Activated gamma-delta T cell treated with anti-CD3 and anti-CD28 coated beads, Interleukin-2, amount 50 U/mL, for 16 hours (primary cell): ENCODE data around the gene FBXO31.
"Not testable (repeated sequence)": the region's sequence is repeated elsewhere in the genome, so short reads cannot be mapped to it uniquely, and the experiment has no call there.

Experiments used
- DNase-seq: peaks from one replicate; pipeline ENCODE4 v3.0.0-alpha.2; 2020; ENCODE audit warnings: low read depth

Gene FBXO31

DNA sequence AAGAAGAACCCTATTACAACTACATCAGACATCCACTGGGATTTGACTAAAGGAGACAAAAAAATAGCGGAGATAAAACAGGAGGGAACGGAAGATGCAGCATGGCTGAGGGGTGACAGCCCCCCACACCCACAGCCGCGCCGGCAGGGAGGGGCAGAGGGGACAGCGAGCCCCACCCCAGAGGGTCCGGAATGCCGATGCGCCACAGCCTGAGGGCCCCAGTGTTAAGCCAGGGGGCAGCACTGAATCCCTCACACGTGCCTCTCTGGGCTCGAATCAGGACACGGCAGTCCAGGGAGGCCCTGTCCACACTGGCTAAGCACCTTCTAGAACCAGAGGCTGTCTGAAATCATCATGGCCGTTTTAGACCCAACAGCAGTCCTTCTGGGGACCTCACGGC lies 27.4 kb upstream of the FBXO31 start:
- DNase-seq: no peak

DNA sequence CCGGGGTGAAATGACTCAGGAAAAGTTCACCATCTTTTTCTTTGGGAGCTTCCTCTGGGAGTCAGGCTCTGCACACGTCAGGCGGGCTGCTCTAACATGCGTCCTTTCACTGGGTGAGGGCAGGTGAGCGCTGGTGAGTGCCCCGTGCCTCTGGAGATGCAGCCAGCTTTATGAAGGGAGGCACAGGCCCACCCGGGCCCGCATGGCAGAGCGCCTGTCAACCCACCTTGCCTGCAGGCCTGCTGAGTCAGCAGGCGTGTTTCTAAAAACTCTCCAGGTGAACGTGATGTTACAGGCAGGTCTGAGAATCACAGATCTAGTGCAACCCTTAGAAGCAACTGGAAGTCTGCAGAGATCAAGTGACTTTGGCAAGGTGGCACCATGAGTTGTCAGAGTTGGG lies 27.0 kb upstream of the FBXO31 start:
- no peak for DNase-seq

DNA sequence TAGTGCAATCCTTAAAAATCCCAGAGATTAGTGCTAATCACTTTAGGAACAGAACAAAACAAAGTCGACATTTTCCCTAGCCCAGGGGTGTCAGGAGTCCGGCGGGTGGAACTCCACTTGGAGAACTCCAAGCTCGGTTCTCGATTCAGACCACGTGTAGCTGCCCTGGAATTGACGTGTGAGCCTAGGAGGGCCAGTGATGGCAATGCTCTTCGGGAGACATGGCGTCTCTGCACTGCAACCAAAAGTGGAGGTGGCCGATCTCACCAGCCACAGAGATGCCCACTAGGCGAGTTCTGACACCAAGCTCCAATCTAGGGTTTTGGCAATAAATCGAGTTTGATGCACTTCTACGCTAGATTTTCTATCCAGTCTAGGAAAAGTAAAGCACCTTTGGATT lies 26.2 kb upstream of the FBXO31 start:
- DNase-seq: no peak

DNA sequence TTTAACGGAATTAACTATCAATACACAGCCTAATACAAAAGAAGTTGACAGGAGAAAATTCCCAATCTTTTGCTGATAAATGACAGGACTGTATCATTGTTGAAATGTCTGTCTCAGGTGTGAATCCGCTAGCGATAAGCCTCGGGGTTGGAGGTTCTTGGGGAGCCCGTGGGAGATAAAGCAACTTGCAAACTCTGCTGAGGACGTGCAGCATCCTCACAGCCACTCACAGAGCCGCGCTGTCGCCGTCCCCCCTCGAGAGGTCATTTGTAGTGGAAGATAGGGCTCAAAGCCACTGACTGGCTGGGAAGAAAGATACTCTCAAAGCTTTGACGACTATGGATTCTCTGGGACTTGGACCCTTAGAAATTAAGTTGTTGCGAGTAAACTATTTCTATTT lies 25.6 kb upstream of the FBXO31 start:
- no peak for DNase-seq

DNA sequence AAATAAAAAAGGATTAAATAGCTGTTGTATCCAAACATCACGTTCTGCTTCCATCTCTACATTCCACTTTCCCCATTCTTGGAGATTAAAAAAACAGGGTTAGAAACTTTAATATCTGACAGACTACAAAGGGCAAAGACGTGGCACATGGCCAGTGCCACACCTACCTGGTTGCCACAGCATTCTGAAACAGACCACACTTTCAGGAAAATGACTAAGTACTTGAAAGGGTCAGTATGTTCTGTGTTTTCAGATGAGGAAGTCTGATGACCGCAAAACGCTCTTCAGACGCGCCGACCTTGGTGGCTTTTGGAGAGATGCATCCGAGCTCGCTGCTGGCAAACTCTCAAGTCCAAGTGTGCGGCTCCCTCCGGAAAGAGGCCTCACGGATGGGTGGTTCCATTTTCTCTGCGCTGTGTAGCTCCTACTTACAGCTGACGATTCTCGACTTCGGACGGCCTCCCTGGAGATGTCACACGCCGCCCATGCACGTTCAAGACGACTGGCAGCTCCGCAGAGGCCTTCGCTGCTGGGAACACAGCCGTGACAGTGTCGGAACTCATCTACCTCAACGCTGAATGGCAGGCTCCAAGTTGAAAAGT lies 24.0 kb upstream of the FBXO31 start:
- DNase-seq: no peak

DNA sequence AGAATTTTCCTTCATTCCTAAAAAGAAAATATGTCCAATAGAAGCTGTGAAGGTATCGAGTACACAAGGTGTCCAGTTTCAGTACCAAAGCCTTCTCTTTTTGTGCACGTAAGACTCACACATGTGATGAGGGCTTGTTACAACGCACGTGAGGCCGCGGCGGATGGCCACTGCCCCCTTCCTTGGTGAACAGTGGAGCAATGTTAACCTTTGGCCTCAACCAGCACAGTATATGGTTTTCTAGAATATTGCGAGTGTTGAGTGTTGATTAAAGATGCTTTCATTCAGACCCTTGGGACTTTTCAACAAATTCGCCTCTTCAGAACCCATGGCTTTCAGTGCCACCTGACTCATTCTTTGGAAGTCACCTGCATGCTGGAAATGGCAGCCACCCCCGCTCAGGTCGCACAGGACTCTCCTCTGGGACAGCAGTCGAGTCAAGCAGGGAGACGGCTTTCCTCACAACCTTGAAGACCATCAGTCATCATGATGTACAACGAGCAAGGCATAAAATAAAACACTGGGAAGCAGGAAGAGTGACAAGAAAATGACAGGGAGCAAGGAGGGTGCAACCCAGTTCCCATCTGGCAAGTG lies 23.0 kb upstream of the FBXO31 start:
- no peak for DNase-seq

DNA sequence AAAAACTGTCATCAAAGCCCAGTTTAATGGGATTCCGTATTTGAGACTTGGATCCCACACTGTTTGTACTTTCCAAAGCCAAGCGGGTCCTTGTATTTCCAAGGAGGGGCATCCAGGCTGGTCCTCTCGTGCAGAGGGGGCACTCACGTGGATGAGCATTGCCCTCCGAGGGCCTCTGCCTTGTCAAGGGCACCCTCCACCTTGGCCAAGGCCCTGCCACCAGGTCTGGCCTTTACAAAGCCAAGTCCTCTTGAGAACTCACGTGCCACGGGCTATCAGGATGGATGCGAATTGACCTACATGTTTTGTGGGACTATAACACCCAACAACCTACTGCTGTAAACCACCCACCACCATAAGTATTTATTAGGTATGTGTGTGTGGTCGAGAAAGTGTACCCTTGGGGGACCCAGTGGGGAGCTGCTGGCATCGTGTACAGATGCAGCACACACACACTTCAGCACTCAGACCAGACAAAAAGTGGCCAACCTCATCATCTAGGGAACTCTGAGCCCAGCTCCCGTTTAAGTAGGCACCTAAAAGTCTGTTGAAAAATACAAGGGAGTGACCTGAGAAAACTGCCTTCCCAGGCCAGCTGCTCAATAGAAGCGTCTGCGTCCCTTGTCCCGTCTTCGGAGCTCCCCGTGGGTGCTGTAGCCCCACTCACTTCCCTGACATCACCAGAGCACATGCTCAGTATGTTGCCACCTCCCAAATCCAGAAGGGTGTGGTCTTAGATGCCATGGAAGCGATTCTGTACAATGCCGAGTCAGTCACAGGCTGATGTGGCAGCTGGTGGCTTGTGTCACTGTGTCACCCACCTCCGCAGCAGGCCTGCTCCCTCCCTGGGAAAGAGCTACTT lies 21.4 kb upstream of the FBXO31 start:
- no peak for DNase-seq

DNA sequence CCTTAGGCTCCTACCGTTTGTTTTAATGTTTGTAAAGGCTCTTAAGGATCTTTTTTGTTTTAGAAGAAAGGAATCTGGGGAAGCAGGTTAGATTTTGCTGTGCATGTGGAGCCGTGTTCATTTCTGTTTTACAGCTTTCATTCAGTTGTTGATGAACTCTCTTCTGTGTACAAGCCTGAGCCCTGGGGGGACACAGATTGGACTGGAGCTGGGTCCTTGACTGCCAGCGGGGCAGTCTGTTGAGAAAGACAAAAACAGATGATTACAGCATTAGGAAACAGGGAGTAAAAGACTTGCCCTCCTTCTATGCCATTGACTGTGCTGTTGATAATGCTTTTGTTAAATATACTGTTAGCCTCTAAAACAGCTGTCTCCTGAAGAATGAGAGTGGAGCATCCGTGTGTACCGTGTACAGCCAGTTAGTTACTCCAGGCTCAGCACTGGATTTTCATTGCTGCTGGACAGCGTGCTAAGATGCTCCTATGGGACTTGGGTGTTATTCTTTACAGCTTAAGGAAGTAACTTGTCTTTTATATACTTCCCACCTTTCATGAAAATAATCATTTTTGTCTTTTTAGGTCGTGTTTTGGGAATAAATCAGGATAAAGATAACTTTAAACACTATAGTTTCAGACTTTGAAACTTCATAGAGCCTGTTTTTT lies 11.7 kb upstream of the FBXO31 start:
- no peak for DNase-seq

DNA sequence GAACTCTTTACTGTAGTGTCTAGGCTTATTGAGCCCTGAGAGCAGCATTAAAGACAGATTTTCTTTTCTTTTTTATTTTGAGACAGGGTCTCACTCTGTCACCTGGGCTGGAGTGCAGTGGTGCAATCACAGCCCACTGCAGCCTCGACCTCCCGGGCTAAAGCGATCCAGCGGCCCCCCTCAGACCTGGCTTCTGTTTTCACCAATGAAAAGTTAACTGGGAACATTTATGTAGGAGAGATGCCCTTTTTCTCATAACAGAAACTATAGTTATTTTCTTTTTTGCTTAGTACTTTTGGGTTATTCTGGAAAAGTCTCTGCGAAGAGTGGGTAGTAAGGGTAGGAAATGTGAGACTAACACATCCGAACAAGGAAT lies 10.1 kb upstream of the FBXO31 start:
- DNase-seq: no peak

DNA sequence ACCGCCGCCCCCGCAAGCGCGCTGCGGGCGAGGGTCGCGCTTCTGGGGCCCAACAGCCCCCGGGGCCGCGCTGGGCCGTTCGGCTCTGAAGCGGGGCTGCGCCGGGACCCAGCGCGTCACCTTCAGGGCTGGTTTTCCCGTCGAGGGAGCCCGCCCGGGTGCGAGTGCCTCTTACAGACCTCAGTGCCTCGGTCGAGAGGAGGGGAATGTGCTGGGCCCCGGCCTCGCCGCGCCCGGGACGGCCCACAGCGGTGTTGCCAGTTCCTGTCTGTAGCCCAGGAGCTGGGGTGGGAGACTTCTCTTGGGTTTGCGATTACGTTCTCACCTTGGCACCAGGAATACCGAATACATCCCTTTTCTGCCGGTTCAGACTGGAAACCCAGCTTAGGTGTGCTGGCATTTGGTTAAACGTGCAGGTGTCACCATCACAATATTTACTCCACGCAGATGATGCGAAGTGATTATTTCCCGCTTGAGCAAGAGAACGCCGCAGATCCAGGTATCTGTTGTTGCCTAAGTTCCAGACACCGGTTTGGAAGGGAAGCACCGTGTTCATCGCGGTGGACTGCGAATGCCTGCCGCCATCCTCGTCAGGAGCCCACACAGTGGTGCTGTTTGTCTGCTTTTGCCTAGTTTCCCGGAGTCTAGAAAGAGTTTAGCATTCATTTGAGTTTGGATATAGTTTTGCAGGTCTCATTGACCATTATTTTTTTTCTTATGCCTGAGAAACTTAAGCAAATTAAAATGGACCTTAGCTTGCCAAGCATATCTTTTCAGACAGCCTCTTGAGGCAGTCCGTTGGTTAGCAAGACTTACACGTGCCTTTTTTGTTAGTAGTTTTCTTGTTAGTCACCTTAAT lies 9.5 kb upstream of the FBXO31 start:
- no peak for DNase-seq

DNA sequence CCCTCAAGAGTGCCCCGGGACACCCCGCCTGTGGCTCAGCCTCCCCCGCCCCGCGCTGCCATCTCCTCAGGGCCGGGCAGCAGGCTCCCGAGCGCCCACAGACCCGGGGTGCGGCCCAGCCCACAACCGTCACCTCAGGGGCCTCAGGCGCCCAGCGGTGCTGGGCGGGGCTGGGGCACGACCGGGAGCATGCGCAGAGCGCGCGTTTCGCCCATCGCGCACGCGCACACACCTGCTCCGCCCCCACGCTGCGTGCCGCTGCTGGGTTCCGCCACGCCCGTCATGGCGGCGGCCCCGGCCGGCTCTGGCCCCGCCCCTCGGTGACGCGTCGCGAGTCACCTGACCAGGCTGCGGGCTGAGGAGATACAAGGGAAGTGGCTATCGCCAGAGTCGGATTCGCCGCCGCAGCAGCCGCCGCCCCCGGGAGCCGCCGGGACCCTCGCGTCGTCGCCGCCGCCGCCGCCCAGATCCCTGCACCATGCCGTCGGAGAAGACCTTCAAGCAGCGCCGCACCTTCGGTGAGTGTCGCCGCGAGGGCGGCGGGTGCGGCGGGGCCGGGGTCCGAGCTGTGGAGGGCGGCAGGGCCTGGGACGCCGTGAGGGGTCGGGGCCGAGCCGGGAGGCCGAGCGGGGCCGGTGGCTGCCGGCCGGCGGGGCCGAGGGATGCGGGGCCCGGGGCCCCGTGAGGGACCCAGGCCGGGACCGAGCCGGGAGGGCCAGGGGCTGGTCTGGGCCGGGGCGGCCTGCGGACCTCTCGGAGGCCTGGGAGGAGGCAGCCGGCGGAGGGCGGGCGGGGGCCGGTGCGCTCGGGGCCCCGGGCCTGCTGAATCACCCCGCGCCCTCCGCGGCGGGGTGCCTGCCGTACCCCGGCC lies 8.6 kb upstream of the FBXO31 start, which contains the start of gene MAP1LC3B:
Gene MAP1LC3B, plus strand, starts transcription at position 387 of the 871 bp plus-strand sequence. Its CDS starts 92 bp downstream, at position 479.
- DNase-seq: peak; percentile 96

DNA sequence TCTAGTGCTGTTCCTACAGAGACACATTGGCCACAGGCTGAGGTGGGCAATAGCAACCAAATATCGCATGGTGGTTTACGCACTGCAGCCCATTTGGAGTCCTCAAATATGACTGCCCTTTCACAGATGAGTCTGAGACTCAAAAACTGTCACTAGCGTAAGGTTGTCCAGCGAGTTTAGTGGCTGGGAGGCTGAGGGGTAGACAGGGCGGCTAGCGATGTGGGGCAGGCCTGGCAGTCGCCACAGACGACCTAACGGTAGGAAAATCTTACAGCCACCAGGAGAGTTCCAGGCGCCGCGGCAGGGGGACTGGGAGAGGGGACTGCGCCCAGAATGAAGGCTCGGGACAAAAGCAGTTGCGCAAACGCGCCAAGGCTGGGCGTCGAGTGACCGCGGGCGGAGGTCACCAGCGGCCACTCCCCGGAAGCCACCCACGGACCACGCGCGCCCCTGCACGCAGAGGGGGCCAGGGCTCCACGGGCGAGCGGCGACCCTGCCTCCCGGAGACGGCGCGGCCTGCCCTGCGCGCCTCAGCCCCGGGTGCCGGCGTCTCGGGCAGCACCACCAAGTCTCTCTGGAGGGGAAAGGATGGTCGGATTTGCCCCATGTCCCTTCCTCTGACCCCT lies 7.9 kb upstream of the FBXO31 start:
- no peak for DNase-seq

DNA sequence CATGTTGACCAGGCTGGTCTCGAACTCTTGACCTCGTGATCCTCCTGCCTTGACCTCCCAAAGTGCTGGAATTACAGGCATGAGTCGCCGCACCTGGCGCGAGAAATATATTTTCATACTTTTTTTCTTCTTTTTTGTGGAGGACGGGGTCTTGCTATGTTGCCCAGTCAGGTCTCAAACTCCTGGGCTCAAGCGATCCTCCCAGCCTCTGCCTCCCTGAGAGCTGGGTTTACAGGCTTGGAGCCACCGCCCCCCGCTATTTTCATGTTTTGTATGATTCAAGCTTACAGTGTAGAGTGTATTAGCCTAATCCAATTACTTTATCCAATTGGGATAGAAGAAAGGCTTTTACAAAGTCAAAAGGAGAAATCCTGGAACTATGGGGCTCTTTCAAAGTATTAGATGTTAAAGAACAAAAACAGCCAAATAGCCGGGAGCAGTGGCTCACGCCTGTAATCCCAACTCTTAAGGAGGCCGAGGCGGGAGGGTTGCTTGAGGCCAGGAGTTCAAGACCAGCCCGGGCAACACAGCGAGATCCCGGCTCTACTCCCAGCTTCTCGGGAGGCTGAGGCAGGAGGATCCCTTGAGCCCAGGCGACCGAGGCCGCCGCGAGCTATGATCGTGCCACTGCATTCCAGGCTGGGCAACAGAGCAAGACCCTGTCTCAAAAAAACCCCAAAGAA lies 7.2 kb upstream of the FBXO31 start:
- no peak for DNase-seq

DNA sequence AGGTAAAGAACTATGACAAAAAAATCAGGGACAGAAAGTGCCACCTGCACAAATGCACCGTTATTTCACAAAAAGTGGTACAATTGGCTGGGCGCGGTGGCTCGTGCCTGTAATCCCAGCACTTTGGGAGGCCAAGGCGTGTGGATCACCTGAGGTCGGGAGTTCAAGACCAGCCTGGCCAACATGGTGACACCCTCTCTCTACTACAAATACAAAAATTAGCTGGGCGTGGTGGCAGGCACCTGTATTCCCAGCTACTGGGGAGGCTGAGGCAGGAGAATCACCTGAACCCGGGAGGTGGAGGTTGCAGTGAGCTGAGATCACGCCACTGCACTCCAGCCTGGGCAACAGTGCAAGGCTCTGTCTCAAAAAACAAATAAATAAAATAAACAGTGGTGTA lies 6.3 kb upstream of the FBXO31 start:
- not testable (repeated sequence) for DNase-seq

DNA sequence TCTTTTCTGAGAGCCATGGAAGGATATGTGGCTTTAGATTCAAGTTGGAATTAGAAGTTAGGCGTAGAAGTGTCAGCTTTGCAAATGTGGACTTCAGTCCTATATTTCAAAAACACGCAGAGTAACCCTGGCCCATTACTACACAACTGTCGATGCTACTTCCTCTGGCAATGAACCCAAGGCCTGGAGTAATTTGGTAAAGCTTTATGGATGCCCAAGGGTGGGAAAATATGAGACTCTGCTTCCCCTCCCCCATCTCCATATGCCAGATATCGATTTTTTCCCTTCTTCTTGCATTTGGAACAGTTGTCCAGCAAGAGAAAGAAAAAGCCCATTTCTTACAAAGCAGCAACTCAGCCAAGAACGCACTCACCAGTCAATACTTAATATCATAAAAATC lies 5.7 kb upstream of the FBXO31 start:
- DNase-seq: no peak

DNA sequence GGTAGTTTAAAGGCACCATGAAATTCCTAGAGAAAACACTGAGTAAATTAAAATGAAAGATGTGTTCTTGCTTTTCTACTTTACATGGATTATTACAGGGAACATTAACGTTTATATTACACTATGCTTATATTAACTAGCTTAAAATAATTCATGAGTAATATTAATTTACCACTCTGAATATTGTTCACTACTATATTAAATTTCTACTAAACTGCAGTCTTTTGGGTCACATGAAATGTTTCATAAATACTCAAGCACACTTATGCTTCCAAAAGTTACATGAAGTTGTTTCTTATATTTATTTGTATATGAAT lies 5.2 kb upstream of the FBXO31 start:
- no peak for DNase-seq

DNA sequence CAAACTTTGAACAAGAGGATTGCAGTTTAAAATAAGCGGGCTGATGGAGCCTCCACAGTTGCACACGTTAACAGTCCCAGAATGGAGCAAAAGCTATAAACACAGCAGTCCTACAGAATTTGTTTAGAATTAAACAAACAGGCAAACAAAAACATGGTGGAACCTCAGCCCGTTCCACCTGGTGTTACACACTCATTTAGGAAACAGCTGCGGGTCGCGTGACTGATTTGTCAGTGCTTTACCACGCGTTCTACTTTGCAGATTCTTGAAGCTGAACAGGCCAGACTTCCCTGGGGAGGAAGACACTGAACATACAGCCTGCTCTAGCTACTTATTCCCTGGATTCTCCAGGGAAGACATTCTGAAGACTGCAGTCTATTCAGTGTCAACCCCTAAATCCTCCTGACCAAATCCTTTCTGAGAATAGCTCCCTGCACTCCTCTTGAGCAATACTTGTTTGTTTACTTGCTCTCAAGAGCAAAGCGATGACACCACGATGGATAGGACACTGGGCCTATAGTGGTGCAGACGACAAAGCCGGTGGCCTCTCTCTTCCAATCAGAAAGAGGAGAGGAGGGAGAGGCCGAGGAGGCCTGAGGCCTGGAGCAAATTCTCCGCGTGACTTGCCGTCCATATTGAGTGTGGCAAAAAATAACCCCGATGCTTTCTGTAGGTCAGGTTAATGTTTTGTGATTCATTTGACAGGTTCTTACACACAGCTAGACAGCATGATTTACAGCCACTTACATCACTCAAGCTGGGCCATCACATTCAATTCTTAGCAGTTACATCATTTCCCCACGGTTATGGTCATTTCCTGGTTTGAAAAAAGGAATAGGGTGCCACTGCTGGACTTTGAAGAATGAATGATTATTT lies 4.6 kb upstream of the FBXO31 start:
- peak; percentile 81 for DNase-seq

DNA sequence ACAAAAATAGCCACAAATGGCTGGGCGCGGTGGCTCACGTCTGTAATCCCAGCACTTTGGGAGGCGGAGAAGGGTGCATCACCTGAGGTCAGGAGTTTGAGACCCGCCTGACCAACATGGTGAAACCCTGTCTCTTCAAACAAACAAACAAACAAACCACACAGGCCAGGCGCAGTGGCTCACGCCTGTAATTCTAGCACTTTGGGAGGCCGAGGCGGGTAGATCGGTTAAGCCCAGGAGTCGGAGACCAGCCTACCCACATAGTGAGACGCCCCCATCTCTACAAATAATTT lies 1.2 kb upstream of the FBXO31 start:
- not testable (repeated sequence) for DNase-seq
